SK-N-SH (cell line): ENCODE data around the gene SDK1. TPM values are rescaled to one million over a fixed set of nuclear protein-coding genes. Genes with fewer than 3 reads are reported as not detected.
"Not testable (repeated sequence)": the region's sequence is repeated elsewhere in the genome, so short reads cannot be mapped to it uniquely, and the experiment has no call there.

ENCODE experiments used
- CTCF ChIA-PET: fragments of 300-600, 350-600 bp; formaldehyde crosslinking; extraction: SDS; loops from one replicate; lab custom pipeline; 2021; lab: Yijun Ruan, JAX
- POLR2A ChIA-PET: fragments of 350-600 bp; sonication (Branson Sonifier 250); formaldehyde crosslinking; extraction: SDS; loops from one replicate; lab custom pipeline; 2020; ENCODE audit warnings: antibody characterized with exemption, inconsistent platforms; lab: Yijun Ruan, JAX
- DNase-seq: peaks from one replicate; pipeline ENCODE4 v3.0.0; 2012
- H2AFZ ChIP-seq: fragments of 200-600 bp; sonication (generic); 2 replicates; pipeline ENCODE4 v1.8.1; 2016; ENCODE audit warnings: antibody characterized with exemption, mild to moderate bottlenecking, low read depth
- H3F3A ChIP-seq: fragments of 200-600 bp; sonication (generic); replicated peaks from 2 replicates; pipeline ENCODE3; 2016; ENCODE audit warnings: antibody characterized with exemption, mild to moderate bottlenecking; ENCODE audit not compliant: insufficient read depth
- H3K27ac ChIP-seq, 2 experiments: fragments of 200-500 bp in 1 of 2; fragments of 200-600 bp in 1 of 2; sonication (Bioruptor generic) in 1 of 2; sonication (generic), shearing (Covaris generic) in 1 of 2; 2 replicates each; pipeline versions ENCODE4 v1.5.1 to v1.6.1; 2014 to 2016; ENCODE audit warnings: low read depth in 2 of 2, inconsistent platforms in 1 of 2, low read length in 1 of 2, mild to moderate bottlenecking in 1 of 2, mixed read lengths in 1 of 2
- H3K27me3 ChIP-seq: fragments of 200-600 bp; sonication (generic), shearing (Covaris generic); 2 replicates; pipeline ENCODE4 v1.6.1; 2016; ENCODE audit warnings: mixed run types; ENCODE audit not compliant: insufficient read depth
- H3K36me3 ChIP-seq, 2 experiments: fragments of 200-500 bp in 1 of 2; fragments of 200-600 bp in 1 of 2; sonication (Bioruptor generic) in 1 of 2; sonication (generic) in 1 of 2; replicated peaks in 1 of 2; 2 replicates each; pipeline versions ENCODE3 to v1.5.1; 2014 to 2016; ENCODE audit warnings: low read length in 1 of 2, mild to moderate bottlenecking in 1 of 2; ENCODE audit not compliant: insufficient read depth in 2 of 2, control insufficient read depth in 1 of 2
- H3K4me1 ChIP-seq, 2 experiments: fragments of 200-500 bp in 1 of 2; fragments of 200-600 bp in 1 of 2; sonication (Bioruptor generic) in 1 of 2; sonication (generic), shearing (Covaris generic) in 1 of 2; 2 replicates each; pipeline versions ENCODE4 v1.5.1 to v1.6.1; 2014 to 2016; ENCODE audit warnings: low read depth in 1 of 2, low read length in 1 of 2, mixed run types in 1 of 2; ENCODE audit not compliant: insufficient read depth in 2 of 2, control insufficient read depth in 1 of 2
- H3K4me2 ChIP-seq: fragments of 200-600 bp; sonication (generic), shearing (Covaris generic); 2 replicates; pipeline ENCODE4 v1.6.1; 2017; ENCODE audit warnings: mixed run types
- H3K4me3 ChIP-seq, 2 experiments: fragments of 200-500 bp in 1 of 2; fragments of 200-600 bp in 1 of 2; sonication (Bioruptor generic) in 1 of 2; sonication (generic), shearing (Covaris generic) in 1 of 2; 2 replicates each; pipeline versions ENCODE4 v1.5.1 to v1.8.1; 2014 to 2016; ENCODE audit warnings: low read depth in 2 of 2, inconsistent platforms in 1 of 2, low read length in 1 of 2, mild to moderate bottlenecking in 1 of 2, mixed read lengths in 1 of 2, moderate library complexity in 1 of 2
- H3K79me2 ChIP-seq: fragments of 200-600 bp; sonication (generic); 2 replicates; pipeline ENCODE4 v1.8.1; 2017; ENCODE audit warnings: mild to moderate bottlenecking; ENCODE audit not compliant: insufficient read depth
- H3K9ac ChIP-seq: fragments of 200-600 bp; sonication (generic); 2 replicates; pipeline ENCODE4 v1.6.1; 2017; ENCODE audit warnings: mixed run types
- H3K9me2 ChIP-seq: fragments of 200-600 bp; sonication (generic); 2 replicates; pipeline ENCODE4 v1.6.1; 2017; ENCODE audit warnings: mixed run types
- H3K9me3 ChIP-seq: fragments of 200-600 bp; sonication (generic); 2 replicates; pipeline ENCODE4 v1.6.1; 2017; ENCODE audit warnings: mixed run types, mild to moderate bottlenecking, moderate library complexity
- H4K20me1 ChIP-seq: fragments of 200-600 bp; sonication (generic); 2 replicates; pipeline ENCODE4 v1.6.1; 2017; ENCODE audit warnings: mild to moderate bottlenecking, mixed run types; ENCODE audit not compliant: insufficient read depth
- FOXM1 ChIP-seq: IDR thresholded peaks from 2 replicates; pipeline ENCODE4 v1.4.0; 2012; ENCODE audit warnings: low read depth, mild to moderate bottlenecking
- MAX ChIP-seq: IDR thresholded peaks from 2 replicates; pipeline ENCODE4 v1.4.0; 2012; ENCODE audit warnings: low read depth
- REST ChIP-seq: IDR thresholded peaks from 2 replicates; pipeline ENCODE4 v1.6.1; 2012; ENCODE audit warnings: mild to moderate bottlenecking, low read depth, low read length, moderate library complexity
- USF2 ChIP-seq: fragments of 150-350 bp; IDR thresholded peaks from 2 replicates; pipeline ENCODE4 v1.6.1; 2017; ENCODE audit warnings: antibody characterized with exemption, low read length, low read depth, borderline replicate concordance
- WGBS: methylation state at CpG from one replicate; pipeline ENCODE4 v1.1.6; 2017; ENCODE audit warnings: low lambda C conversion rate; 5-methylcytosine and 5-hydroxymethylcytosine counted together
- polyA plus RNA-seq, 3 experiments: library from polyadenylated mRNA; depleted of rRNA; stranded (reverse); fragments of >200 nt; gene quantifications; 2 replicates each; pipeline ENCODE4 v1.2.3, GENCODE V29; 2012
- TF ChIP-seq, protein P1 (sequence below): fragments of 150-350 bp; IDR thresholded peaks from 2 replicates; pipeline ENCODE4 v1.6.1; 2016; ENCODE audit warnings: mild to moderate bottlenecking, low read depth, low read length

SDK1 gene
- polyA plus RNA-seq, 1 of the 3 experiments (the other 2 are of a cell fraction): 1.2 TPM

DNA sequence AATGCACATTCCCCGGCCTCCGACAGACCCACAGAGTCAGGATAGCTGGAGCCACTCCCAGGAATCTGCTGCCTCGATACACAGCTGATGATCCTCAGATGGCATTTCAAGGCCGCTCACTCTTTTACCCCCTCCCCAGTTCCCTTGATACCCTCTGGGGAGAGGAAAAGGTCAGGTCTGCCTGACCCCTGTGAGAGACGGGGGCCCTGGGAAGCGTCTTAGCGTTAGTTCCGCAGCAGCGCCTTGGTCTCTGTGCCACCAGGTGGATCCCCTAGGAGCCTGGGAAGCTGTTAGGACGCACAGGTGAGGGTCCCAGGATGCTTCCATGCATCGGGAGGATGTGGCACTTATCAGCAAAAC is 960.5 kb downstream of the SDK1 start (continued):
- no peak for TF ChIP-seq USF2

DNA sequence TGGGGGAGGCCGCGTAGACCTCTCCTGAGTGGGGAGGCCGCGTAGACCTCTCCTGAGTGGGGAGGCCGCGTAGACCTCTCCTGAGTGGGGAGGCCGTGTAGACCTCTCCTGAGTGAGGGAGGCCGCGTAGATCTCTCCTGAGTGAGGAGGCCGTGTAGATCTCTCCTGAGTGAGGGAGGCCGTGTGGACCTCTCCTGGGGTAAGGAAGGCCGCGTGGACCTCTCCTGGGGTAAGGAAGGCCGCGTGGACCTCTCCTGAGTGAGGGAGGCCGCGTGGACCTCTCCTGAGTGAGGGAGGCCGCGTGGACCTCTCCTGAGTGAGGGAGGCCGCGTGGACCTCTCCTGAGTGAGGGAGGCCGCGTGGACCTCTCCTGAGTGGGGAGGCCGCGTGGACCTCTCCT is 963.2 kb downstream of the SDK1 start:
- H3K9me2 ChIP-seq, H3K27ac ChIP-seq, H3K36me3 ChIP-seq, DNase-seq, H3K4me2 ChIP-seq, H3K79me2 ChIP-seq, CTCF ChIA-PET, H3K9ac ChIP-seq, H3K27me3 ChIP-seq, H3K4me1 ChIP-seq, H2AFZ ChIP-seq, H4K20me1 ChIP-seq, POLR2A ChIA-PET, H3K4me3 ChIP-seq, H3F3A ChIP-seq, H3K9me3 ChIP-seq: not testable (repeated sequence)
- WGBS: 87% methylated on average over 25 of the region's 25 CpGs

DNA sequence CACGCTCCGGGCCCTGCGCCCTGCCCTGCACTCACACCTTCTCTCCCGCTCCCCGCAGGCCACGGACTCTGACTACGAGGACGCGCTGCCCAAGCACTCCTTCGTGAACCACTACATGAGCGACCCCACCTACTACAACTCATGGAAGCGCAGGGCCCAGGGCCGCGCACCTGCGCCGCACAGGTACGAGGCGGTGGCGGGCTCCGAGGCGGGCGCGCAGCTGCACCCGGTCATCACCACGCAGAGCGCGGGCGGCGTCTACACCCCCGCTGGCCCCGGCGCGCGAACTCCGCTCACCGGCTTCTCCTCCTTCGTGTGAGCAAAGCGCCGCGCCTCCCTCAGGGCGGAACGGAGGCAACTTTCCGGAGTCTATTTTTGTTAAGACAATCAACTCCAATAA is 964.0 kb downstream of the SDK1 start:
- Histone ChIP-seq H3K9ac (no peak overlapping the region), H3K27ac (no peak overlapping the region), H2AFZ (no peak overlapping the region), H3K4me1 (no peaks in the 10 kb centered on the region), H3F3A (no peaks in the 10 kb centered on the region), H3K4me3 (no peak overlapping the region), H4K20me1 (no peaks in the 10 kb centered on the region), H3K9me2 (no peaks in the 10 kb centered on the region), H3K79me2 (no peaks in the 10 kb centered on the region), H3K4me2 (no peak overlapping the region), H3K36me3 (no peaks in the 10 kb centered on the region), H3K9me3 (no peaks in the 10 kb centered on the region), H3K27me3 (no peaks in the 10 kb centered on the region)
- no peak for DNase-seq
- no peak for TF ChIP-seq REST
- TF ChIP-seq FOXM1: no peak
- TF ChIP-seq, protein P1, sequence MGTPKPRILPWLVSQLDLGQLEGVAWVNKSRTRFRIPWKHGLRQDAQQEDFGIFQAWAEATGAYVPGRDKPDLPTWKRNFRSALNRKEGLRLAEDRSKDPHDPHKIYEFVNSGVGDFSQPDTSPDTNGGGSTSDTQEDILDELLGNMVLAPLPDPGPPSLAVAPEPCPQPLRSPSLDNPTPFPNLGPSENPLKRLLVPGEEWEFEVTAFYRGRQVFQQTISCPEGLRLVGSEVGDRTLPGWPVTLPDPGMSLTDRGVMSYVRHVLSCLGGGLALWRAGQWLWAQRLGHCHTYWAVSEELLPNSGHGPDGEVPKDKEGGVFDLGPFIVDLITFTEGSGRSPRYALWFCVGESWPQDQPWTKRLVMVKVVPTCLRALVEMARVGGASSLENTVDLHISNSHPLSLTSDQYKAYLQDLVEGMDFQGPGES: no peak
- TF ChIP-seq MAX: no peak
- ChIA-PET POLR2A (no interaction called here), CTCF (no interaction called here)
- WGBS: 93% methylated on average over 36 of the region's 43 CpGs
